GM18526 (cell line): ENCODE results near the gene TTC23.

Source experiments
- POLR2A ChIP-seq: IDR thresholded peaks from 3 replicates; pipeline ENCODE4 v1.6.1; 2011; ENCODE audit not compliant: insufficient read length; ENCODE audit errors: extremely low read depth

Gene TTC23, protein sequence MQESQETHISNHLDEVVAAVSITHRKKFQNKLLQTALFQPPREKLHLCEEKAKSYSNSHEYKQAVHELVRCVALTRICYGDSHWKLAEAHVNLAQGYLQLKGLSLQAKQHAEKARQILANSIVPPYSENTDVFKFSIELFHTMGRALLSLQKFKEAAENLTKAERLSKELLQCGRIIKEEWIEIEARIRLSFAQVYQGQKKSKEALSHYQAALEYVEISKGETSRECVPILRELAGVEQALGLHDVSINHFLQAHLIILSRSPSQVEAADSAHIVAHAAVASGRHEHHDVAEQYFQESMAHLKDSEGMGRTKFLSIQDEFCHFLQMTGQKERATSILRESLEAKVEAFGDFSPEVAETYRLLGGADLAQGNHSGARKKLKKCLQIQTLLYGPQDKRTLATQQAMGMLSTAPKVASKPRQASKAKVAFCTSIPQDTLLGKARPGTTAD

DNA sequence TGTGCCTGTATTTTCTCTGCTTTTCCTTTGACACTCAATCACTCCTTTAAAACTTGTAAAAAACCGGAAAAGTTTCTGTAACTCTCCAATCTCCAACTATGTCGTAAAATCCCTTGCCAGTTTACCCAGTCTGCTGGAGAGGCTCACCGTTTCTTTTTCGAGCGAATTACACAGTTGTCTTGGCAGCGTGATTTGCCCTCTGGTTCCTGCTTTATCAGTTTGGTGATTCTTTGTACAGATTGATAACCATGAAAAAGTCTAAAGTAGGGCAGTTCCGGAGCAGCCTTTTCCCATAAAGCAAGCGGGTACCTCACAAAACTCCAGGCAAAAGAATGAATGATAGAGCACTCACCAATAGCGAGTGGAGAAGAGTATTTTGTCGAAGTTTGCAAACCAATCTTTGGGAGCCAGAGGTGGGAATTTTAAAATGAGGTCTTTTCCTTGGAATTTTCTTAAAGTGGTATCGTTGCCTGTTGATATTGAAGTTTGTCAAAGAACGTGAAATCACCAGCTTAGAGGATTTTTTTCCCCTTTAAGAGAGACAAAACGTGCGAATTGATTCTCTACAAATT lies at the start of gene TTC23:
Gene TTC23 (minus strand): TSS at position 312 of the 572 bp plus-strand sequence. CDS start 20,869 bp downstream, outside the sequence.
- no peak for TF ChIP-seq POLR2A

DNA sequence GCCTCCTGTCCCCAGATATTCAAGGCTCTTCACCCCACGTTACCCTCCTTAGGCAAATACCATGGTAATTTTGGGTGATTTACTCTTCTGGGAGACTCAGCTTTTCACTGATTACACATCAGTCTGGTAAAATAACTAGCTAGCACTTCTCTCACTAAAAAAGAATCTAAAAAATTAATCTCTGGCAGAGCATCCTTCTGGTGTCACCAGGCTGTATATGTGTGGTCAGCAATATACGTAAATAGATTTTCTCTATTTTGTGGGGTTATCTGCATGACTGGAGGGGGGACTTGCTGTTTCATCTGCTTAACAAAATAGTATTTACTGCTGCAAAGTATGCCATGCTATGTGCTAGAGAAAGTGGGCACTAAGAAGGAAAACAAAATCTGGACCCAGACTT lies 47.0 kb upstream of the TTC23 start:
- TF ChIP-seq POLR2A, result no peak

DNA sequence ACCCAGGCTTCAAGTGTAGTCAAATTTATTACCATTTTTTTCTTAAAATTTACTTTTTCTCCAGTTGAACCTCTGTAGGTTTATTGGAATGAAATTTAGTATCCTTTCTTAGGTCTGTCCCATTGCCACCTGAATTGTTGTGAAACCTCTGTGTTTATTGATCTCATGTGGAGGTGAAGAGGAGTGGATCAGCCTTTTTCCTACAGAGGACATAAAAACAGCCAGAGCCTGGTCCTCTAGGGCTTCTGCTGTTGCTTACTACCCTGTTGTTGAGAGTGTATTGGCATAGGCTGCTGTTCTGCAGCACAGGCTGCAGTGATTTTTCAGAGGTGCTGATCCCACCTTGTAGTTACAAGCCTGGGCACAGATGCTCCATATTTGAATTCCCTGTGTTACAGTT lies 46.5 kb upstream of the TTC23 start:
- TF ChIP-seq POLR2A, result no peak

DNA sequence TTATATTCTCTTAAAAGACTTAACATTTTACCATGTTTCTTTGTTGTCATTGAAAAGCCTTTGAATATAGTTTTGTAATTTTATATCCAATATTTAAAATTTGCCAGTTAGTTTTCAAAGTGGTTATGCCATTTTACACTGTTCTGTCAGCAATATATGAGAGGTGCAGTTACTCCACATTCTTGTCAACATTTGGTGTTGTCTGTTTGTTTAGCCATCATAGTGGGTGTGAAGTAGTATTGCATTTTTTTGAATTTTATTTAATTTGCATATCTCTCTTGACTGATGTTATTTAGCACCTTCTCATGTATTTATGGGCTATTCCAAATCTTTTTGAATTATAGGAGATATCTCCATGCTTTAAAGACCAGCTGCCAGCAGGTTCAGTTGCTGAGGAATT lies 42.3 kb upstream of the TTC23 start:
- TF ChIP-seq POLR2A, result no peak

DNA sequence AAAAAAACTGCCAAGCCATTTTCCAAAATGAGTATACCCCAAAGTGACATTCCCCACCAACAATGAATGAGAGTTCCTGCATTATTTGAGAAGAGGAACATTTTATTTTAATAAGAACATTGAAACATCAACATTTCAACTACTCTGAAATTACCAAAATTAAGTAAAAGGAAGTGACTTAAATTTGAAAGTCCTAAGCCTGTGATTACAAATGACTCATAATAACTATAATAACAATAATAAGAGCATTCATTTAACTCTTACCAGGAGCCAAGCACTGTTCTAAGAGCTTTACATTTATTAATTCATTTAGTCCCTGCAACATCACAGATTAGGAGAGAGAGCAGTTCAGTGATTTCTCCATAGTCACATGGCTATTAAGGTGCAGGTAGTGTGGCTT lies 34.3 kb upstream of the TTC23 start:
- no peak for TF ChIP-seq POLR2A

DNA sequence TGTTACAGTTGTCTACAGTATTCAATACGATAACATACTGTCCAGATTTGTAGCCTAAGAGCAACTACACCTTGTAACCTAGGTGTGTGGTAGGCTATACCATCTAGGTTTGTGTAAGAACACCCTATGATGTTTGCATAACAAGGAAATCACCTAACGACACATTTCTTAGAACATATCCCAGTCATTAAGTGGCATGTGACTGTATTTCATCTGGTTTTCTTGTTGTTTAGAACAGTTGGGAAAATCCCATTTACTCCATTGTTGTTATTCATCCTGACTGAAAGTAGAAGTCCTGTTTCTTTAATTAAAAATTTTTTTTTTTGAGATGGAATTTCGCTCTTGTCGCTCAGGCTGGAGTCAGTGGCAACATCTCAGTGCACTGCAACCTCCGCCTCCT lies 33.2 kb upstream of the TTC23 start:
- no peak for TF ChIP-seq POLR2A

DNA sequence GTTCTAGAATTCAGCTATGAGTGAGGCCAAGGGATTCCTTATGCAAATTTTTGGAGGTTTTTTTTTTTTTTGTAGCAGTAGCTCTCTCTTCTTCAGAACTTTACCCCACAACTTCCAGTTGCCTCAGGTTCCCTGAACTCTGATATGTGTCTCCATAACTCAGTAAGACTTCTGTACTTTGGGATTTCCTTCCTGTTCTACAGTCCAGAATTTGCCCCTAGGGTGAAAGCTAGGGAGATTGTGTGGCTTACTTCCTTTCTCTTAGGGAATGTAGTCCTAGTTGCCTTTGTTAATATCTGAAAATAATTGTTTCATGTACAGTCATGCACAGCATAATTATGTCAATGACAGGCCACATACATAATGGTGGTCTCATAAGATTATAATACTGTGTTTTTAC lies 32.7 kb upstream of the TTC23 start:
- TF ChIP-seq POLR2A, result no peak

DNA sequence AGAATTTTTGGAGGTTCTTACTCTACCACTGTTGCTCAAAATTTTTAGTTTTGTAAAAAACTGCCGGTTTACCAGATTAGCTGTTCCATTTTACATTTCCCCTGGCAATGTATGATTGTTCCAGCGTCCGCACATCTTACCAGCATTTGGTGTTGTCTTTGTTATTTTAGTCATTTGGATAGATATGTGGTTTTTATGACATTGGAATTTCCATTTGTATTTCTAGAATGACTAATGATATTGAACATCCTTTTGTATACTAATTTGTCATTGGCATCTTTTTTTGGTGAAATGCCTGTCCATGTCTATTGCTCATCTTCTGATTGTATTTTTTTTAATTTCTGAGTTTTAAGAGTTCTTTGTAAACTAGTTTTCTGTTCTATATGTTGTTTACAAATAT lies 30.4 kb upstream of the TTC23 start:
- no peak for TF ChIP-seq POLR2A

DNA sequence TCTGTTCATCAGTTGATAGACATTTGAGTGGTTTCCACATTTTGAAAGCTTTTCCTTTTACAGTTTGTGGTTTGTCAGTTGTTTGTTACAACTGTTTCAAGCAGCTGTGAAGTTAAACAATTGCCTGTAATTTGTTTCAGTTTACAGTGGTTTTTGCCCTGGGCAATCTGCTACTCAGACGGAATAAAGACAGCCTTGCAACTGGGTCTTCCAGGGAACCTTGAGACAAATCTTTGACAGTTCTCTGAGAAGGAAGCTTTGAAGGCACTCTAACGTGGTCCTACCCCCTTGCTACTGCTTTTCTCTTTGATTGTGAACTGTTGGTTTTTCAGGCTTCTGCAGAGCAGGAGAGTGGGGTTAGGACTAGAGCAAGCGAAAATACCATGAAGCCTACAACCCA lies 29.9 kb upstream of the TTC23 start:
- TF ChIP-seq POLR2A, result no peak

DNA sequence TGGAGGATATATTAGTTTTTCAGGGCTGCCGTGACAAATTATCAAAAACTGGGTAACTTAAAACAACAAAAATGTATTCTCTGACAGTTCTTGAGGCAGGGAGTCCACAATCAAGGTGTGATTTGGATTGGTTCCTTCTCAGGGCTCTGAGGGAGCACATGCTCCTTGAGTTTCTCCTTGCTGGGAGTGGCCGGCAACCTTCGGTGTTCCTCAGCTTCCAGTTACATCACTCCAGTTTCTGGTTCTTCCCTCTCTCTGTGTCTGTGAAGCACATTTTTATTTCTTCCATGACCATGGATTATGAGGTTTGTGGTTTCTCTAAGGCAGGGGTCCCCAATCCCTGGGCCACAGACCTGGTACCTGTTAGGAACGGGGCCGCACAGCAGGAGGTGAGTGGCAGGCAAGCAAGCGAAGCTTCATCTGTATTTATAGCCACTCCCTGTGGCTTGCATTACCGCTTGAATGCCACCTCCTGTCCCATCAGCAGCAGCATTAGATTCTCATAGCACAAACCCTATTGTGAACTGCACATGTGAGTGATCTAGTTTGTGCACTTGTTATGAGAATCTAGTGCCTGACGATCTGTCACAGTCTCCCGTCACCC lies 26.2 kb upstream of the TTC23 start:
- TF ChIP-seq POLR2A, result no peak

DNA sequence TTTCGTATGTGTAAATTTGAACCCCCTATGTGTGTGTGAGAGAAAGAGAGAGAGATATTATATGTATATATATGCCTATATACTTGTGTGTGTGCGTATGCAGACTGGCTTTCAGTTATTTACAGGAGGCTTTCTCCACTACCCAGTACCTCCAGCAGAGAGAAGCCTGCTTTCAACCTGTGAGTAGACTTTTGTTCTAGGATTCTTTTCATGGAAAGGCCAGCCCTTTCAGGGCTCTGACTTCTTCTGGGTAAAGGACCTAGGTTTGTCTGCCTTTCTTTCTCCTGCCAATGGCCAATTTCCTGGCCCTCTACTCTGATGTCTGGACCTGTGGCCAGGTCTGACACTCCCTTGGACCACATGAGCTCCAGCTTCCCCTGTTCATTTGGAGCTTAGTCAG lies 25.7 kb upstream of the TTC23 start:
- no peak for TF ChIP-seq POLR2A

DNA sequence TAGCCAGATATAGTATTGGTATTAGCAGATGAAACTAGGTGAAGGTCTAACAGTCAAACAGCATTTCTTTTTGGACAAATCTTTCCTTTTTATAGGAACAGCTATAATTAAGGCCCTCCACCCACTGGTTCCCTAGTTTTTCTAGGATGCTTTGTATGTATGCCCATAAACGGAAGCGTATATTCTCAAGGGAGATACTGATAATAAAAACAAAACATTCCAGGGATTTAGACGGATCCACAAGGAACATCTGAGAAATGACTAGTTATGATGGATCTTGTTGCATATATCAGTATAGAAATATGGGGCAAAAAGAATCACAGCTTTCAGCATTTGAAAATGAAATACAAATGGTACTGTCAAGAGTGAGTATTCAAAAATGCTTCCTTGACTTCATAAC lies 24.4 kb upstream of the TTC23 start:
- no peak for TF ChIP-seq POLR2A

DNA sequence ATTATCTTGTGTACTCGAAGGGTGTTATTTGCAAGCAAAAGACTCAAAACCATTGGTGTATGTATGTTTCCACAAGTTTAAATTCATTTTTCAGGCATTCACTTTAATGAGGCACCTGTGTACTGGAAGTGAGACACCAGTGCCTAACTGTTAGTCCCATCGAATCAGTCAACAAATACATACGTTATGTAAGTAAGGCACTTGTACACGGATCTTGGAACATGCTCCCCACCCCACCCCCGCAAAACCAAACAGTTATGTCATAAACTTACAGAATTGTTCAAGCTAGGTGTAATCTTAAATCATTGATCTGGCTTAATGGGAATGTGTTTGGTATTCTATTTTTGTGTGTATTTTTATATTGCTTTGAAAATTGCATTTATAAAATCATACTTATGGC lies 19.1 kb upstream of the TTC23 start:
- TF ChIP-seq POLR2A, result no peak

DNA sequence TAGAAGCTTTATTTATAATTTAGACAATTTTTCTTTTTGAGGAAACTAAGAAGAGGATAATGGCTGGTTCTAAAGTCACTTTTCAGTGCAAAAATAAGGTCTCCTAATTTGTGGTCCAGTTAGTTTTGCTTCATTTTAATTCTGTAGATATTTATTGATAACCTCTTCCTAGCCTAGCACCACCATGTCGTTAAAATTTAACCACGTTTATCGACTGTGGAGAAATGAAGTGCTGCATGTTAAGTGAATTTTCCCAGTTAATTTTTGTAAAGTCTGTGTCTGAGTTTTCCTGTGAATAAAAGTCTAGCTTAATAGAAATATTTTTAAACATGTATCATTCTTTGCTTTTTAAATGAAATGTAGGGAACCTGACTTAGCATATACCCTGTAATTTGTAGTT lies 18.6 kb upstream of the TTC23 start:
- no peak for TF ChIP-seq POLR2A

DNA sequence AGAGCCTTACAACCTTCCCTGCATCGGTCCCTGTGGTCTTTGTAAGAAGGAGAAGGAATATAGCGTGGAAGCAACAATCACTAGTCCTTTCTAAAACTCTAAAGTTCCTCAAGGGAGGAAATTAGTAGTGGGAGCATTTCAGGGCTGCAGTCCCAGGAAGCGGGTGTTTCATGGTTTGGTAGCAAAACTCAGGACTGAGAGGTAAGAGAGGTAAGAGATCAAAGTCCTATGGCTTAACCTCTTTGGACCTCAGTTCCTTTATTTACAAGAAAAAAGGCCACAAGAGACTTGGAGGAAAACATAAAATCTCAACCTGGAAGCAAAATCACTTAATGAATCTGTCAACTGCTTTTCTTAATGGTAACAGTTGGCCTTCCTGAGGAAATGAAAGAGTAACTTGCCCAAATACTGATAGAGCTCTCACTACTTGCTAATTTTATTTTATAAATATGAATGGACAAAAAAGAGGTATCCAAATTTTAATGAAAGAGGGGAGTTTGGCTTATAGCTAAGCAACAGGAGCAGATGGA lies 16.2 kb upstream of the TTC23 start:
- no peak for TF ChIP-seq POLR2A

DNA sequence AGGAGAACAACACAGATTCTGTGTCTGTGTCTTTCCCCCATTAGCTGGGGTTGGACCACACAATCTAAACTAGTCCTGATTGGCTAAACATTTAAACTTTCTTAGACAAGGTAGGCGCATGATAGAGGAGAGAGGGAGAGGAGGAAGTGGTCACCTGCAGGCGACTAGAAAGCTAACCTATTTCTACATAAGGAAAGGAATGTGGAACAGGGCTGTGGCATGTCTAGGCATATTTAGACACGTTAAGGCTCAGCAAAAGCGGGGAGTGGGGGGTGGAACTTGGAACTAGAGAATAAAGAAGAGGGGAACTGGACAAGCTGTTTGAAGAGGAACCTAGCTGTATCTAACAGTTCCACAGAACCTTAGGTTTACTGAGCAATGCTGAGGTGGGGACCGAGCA lies 14.7 kb upstream of the TTC23 start:
- no peak for TF ChIP-seq POLR2A
